K562 (cell line): ENCODE measurements around the gene ZDHHC5. TPM values are rescaled to one million over a fixed set of nuclear protein-coding genes. Genes with fewer than 3 reads are reported as not detected.

Experiments
- ADNP ChIP-seq: fragments of 200-800 bp; sonication (Bioruptor generic); IDR thresholded peaks from 2 replicates; pipeline ENCODE4 v1.6.1; 2016; ENCODE audit warnings: missing genetic modification characterization, missing compliant biosample characterization
- AFF1 ChIP-seq, 2 experiments: fragments of 450-650 bp; IDR thresholded peaks; 2 replicates each; pipeline ENCODE4 v1.6.1; 2018; ENCODE audit warnings: mild to moderate bottlenecking in 2 of 2, low read depth in 1 of 2; ENCODE audit not compliant: partially characterized antibody in 2 of 2
- CCAR2 ChIP-seq: fragments of 200-400 bp; formaldehyde crosslinking; IDR thresholded peaks from 2 replicates; pipeline ENCODE4 v1.6.1; 2017; ENCODE audit warnings: mild to moderate bottlenecking, low read depth, low read length
- DIDO1 ChIP-seq: fragments of 450-650 bp; IDR thresholded peaks from 2 replicates; pipeline ENCODE4 v1.6.1; 2016; ENCODE audit warnings: low read depth, missing biosample characterization, missing genetic modification characterization
- FOXK2 ChIP-seq, 2 experiments: fragments of 450-650 bp; IDR thresholded peaks in 1 of 2; conservative IDR thresholded peaks in 1 of 2; 2 replicates each; pipeline ENCODE4 v1.6.1; 2016; ENCODE audit warnings: low read depth in 2 of 2, mild to moderate bottlenecking in 1 of 2
- GATAD2A ChIP-seq: fragments of 450-650 bp; IDR thresholded peaks from 2 replicates; pipeline ENCODE4 v1.6.1; 2017
- MAFF ChIP-seq: IDR thresholded peaks from 2 replicates; pipeline ENCODE4 v1.6.1; 2012; ENCODE audit warnings: low read length, improper control_type of control experiment
- MBD2 ChIP-seq: sonication (generic); IDR thresholded peaks from 2 replicates; pipeline ENCODE4 v1.6.1; 2016; ENCODE audit warnings: low read depth, borderline replicate concordance
- NFRKB ChIP-seq: fragments of 450-650 bp; IDR thresholded peaks from 2 replicates; pipeline ENCODE4 v1.6.1; 2016; ENCODE audit warnings: low read depth
- NKRF ChIP-seq: fragments of 450-650 bp; IDR thresholded peaks from 2 replicates; pipeline ENCODE4 v1.6.1; 2016; ENCODE audit warnings: borderline replicate concordance
- POLR3A ChIP-seq: IDR thresholded peaks from 2 replicates; pipeline ENCODE4 v1.6.1; 2011; ENCODE audit warnings: borderline replicate concordance, mild to moderate bottlenecking, moderate library complexity; ENCODE audit not compliant: insufficient read length, insufficient read depth; ENCODE audit errors: extremely low read depth
- SETDB1 ChIP-seq: IDR thresholded peaks from one replicate; pipeline ENCODE4 v1.6.1; 2012; ENCODE audit warnings: low read length, control low read depth, inconsistent platforms
- SMARCA5 ChIP-seq: fragments of 450-650 bp; IDR thresholded peaks from 2 replicates; pipeline ENCODE4 v1.6.1; 2016
- TAF1 ChIP-seq: IDR thresholded peaks from 2 replicates; pipeline ENCODE4 v1.6.1; 2011; ENCODE audit warnings: mild to moderate bottlenecking, low read length, moderate library complexity; ENCODE audit not compliant: insufficient read depth, control insufficient read depth, severe bottlenecking; ENCODE audit errors: extremely low read depth
- TSC22D4 ChIP-seq: fragments of 450-650 bp; IDR thresholded peaks from 2 replicates; pipeline ENCODE4 v1.6.1; 2016; ENCODE audit warnings: missing genetic modification characterization, missing biosample characterization, control low read depth
- ZBED1 ChIP-seq: IDR thresholded peaks from 2 replicates; pipeline ENCODE4 v1.6.1; 2014
- ZNF197 ChIP-seq: fragments of 200-800 bp; sonication (Bioruptor generic); IDR thresholded peaks from 2 replicates; pipeline ENCODE4 v1.6.1; 2016; ENCODE audit warnings: low read depth, missing genetic modification characterization, missing compliant biosample characterization
- ZNF274 ChIP-seq: IDR thresholded peaks from 2 replicates; pipeline ENCODE4 v1.6.1; 2011; ENCODE audit warnings: low read depth, mild to moderate bottlenecking, low read length, moderate library complexity, borderline replicate concordance
- ZNF41 ChIP-seq: fragments of 250-450 bp; sonication (Bioruptor Pico); conservative IDR thresholded peaks from 2 replicates; pipeline ENCODE4 v1.4.0; 2020; ENCODE audit warnings: mild to moderate bottlenecking
- ZNF551 ChIP-seq: fragments of 250-450 bp; sonication (Bioruptor Pico); IDR thresholded peaks from 2 replicates; pipeline ENCODE4 v1.5.0; 2021; ENCODE audit warnings: mild to moderate bottlenecking, moderate library complexity
- ZNF561 ChIP-seq: fragments of 450-650 bp; formaldehyde crosslinking; conservative IDR thresholded peaks from 2 replicates; pipeline ENCODE4 v1.4.0; 2020; ENCODE audit warnings: mild to moderate bottlenecking, moderate library complexity
- polyA plus RNA-seq, 8 experiments: library from polyadenylated mRNA; depleted of rRNA in 4 of 8; stranded (reverse) in 5 of 8; unstranded in 3 of 8; fragments of >200 nt; fragmentation: Nextera tagmentation in 2 of 8; fragmentation: Illumina TruSeq in 1 of 8; extraction: Ambion mirVana in 2 of 8; extraction: Trizol in 1 of 8; gene quantifications; 2 replicates each; pipeline versions ENCODE4 v1.2.1 to v1.2.3, GENCODE V29; 2011 to 2014; ENCODE audit warnings: inconsistent platforms in 1 of 8, missing spikeins in 1 of 8
- total RNA-seq, 7 experiments: library from RNA; depleted of rRNA in 6 of 7; stranded (reverse); fragments of >200 nt in 6 of 7; fragmentation: Illumina TruSeq in 2 of 7; extraction: Trizol in 2 of 7; gene quantifications; 2 replicates each; pipeline versions ENCODE4 v1.2.1 to v1.2.3, GENCODE V29; 2011 to 2021; ENCODE audit warnings: low replicate concordance in 1 of 7
- TF ChIP-seq, protein P1 (sequence below): fragments of 450-650 bp; IDR thresholded peaks from 2 replicates; pipeline ENCODE4 v1.6.1; 2016; ENCODE audit warnings: missing biosample characterization, missing genetic modification characterization

The ZDHHC5 gene
- total and polyA plus RNA-seq, 9 of the 15 experiments (the other 6 are each of a cell fraction or from before 2014, with no cell fraction given), result 3.8 to 64.2 (median 35.9) TPM

DNA sequence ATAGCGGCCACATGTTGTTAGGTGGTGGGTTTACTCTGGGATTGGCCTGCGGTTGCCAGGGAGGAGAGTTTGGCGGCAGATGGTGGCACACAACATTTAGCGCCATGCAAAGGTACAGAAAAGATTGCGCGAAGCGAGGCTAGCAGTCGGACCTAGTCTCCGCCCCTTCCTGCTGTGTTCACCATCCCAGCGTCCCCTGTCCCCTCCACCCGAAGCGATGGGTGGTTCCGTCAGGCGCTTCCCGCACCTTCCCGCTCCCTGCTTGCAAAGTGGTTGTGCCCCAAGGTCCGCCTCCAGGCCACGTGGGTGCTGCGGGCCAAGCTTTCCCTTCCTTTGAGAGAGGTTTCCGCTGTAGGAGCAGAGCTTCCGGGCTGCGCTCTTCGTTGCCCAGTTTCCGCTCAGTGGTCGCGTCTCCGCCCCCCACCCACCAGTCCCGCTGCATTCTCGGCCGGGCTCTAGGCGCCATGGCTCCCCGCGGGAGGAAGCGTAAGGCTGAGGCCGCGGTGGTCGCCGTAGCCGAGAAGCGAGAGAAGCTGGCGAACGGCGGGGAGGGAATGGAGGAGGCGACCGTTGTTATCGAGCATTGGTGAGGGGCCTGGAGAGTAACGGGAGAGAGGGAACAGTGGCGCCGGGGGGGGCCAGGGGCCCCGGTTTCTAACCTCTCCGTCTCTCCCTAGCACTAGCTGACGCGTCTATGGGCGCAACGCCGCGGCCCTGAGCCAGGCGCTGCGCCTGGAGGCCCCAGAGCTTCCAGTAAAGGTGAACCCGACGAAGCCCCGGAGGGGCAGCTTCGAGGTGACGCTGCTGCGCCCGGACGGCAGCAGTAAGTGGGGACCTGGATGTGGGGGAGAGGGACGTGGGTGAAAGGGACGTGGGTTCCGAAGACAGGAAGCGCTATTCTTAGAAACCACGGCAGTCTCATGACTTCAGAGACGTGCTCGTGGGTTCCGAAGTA, 73.5 kb downstream of the ZDHHC5 start, which contains the start of gene SELENOH (continued):
- TF ChIP-seq ZNF41 (CRISPR knock-in tag) (no peak), ADNP (tag) (no peak), TSC22D4 (tag) (no peak), ZBED1 (0 out of 2 replicates have a peak, but pooled peaks have one; percentile 76), ZNF561 (CRISPR knock-in tag) (no peak), CCAR2 (no peak), TAF1 (peak; percentile 93), FOXK2 (conservative IDR thresholded peaks at IDR 0.05 in 1 of 2, IDR thresholded peaks at IDR 0.05 in 1 of 2; ENCODE audit: low read depth in 2 of 2) (peak; percentile 94 to 98), MBD2 (peak; percentile 94), ZNF274 (no peak), POLR3A (peak; percentile 20), DIDO1 (tag) (peak; percentile 93), GATAD2A (peak; percentile 16; the same call in 1 of the 2 replicates), NFRKB (peak; percentile 78), SETDB1 (no peak), ZNF197 (CRISPR knock-in tag) (0 out of 2 replicates have a peak, but pooled peaks have one; percentile 51), SMARCA5 (no peak), ZNF551 (CRISPR knock-in tag) (no peak; the same call in 1 of the 2 replicates), AFF1 (IDR thresholded peaks at IDR 0.05; ENCODE audit: low read depth in 1 of 2, partially characterized antibody in 2 of 2) (peak in 1 of 2 experiments; percentile 76), MAFF (no peak; the same call in 1 of the 2 replicates), NKRF (peak; percentile 97)
- TF ChIP-seq, protein P1, sequence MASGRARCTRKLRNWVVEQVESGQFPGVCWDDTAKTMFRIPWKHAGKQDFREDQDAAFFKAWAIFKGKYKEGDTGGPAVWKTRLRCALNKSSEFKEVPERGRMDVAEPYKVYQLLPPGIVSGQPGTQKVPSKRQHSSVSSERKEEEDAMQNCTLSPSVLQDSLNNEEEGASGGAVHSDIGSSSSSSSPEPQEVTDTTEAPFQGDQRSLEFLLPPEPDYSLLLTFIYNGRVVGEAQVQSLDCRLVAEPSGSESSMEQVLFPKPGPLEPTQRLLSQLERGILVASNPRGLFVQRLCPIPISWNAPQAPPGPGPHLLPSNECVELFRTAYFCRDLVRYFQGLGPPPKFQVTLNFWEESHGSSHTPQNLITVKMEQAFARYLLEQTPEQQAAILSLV (tag), result no peak
